Activated B cell treated with CpG ODN at 0.5 μM for 24 hours (primary cell): Measurements from ENCODE around the gene DMC1. TPM values are rescaled to one million over a fixed set of nuclear protein-coding genes. Genes with fewer than 3 reads are reported as not detected.
A peak's percentile ranks its signal among the peaks of the same experiment; 100 is the strongest.

Experiments
- ATAC-seq: fragments of 200-7000 bp; cut with Tn5 transposase; one replicate; pipeline ENCODE4 v1.10.0; 2021; ENCODE audit warnings: low read depth, mild to moderate bottlenecking, moderate library complexity
- CTCF ChIA-PET: fragments of 350-600 bp; sonication (Branson Sonifier 250); formaldehyde crosslinking; loops from one replicate; lab custom pipeline; 2021; ENCODE audit warnings: antibody characterized with exemption; lab: Charles Lee
- POLR2A ChIA-PET: fragments of 350-600 bp; sonication (Branson Sonifier 250); formaldehyde crosslinking; loops from one replicate; lab custom pipeline; 2021; ENCODE audit warnings: antibody characterized with exemption; lab: Charles Lee
- DNase-seq: peaks from one replicate; pipeline ENCODE4 v3.0.0; 2022
- H3K27ac Mint-ChIP-seq: one replicate; pipeline ENCODE4 v1.8.0; 2020; ENCODE audit warnings: mixed read lengths
- H3K27me3 Mint-ChIP-seq: one replicate; pipeline ENCODE4 v1.8.0; 2021; ENCODE audit warnings: mixed read lengths
- H3K36me3 Mint-ChIP-seq: one replicate; pipeline ENCODE4 v1.8.0; 2021; ENCODE audit warnings: low read depth, mixed read lengths
- H3K4me1 Mint-ChIP-seq: one replicate; pipeline ENCODE4 v1.8.0; 2021; ENCODE audit warnings: mixed read lengths
- H3K4me3 Mint-ChIP-seq: one replicate; pipeline ENCODE4 v1.8.0; 2020; ENCODE audit warnings: mild to moderate bottlenecking, mixed read lengths
- H3K9me3 Mint-ChIP-seq: one replicate; pipeline ENCODE4 v1.8.0; 2020; ENCODE audit warnings: mixed read lengths
- CTCF ChIP-seq: fragments of 200-600 bp; IDR thresholded peaks from one replicate; pipeline ENCODE4 v1.8.0; 2022; ENCODE audit warnings: antibody characterized with exemption, mild to moderate bottlenecking
- intact Hi-C: fragments of 100-400 bp; cut with micrococcal nuclease; formaldehyde crosslinking; loops from one replicate; pipeline ENCODE4 v1.15.1; 2024
- total RNA-seq: library from RNA; stranded (reverse); gene quantifications from 2 replicates; pipeline ENCODE4 v1.2.3, GENCODE V29; 2022

DMC1 gene
- total RNA-seq, 1 donor from 2014 or later, result 0.91 TPM

- peaks cover 92% of the 10 kb centered on the region for H3K36me3 Mint-ChIP-seq
- POLR2A ChIA-PET, result interaction anchor here (2.1 kb wide), 1 partner anchor 9 kb away, joined by 6 read pairs; no protein-coding TSS in a partner anchor
- DNase-seq (no peak), ATAC-seq (no peak)
- H3K27me3 Mint-ChIP-seq, result no peaks in the 10 kb centered on the region
- CTCF ChIA-PET, result no interaction called here
- no peak overlapping the region for H3K4me3 Mint-ChIP-seq
- H3K9me3 Mint-ChIP-seq, result no peaks in the 10 kb centered on the region
- H3K27ac Mint-ChIP-seq, result no peak overlapping the region
- TF ChIP-seq CTCF, result no peak
- peaks cover 5% of the 10 kb centered on the region for H3K4me1 Mint-ChIP-seq
- intact Hi-C loops, result no loop called here
Observed at GRCh38 chr22:38489142-38489541, 80.8 kb downstream of the DMC1 start.

GRCh38 chr22:38487946-38488345, 82.0 kb downstream of the DMC1 start:
- Mint-ChIP-seq H3K36me3 (peaks cover 92% of the 10 kb centered on the region), H3K27ac (peak overlapping the region; percentile 20), H3K4me3 (no peak overlapping the region), H3K9me3 (no peaks in the 10 kb centered on the region), H3K27me3 (no peaks in the 10 kb centered on the region), H3K4me1 (peaks cover 5% of the 10 kb centered on the region)
- ChIA-PET CTCF (interaction anchor here (0.6 kb wide), 1 partner anchor 9 kb away, joined by 3 read pairs; no protein-coding TSS in a partner anchor), POLR2A (interaction anchor here (1.0 kb wide), 1 partner anchor 13 kb away, joined by 5 read pairs; no protein-coding TSS in a partner anchor)
- DNase-seq, result no peak
- no peak for ATAC-seq
- TF ChIP-seq CTCF, result no peak
- intact Hi-C loops, result no loop called here

- intact Hi-C loops, result no loop called here
- CTCF ChIA-PET, result no interaction called here
- no peaks in the 10 kb centered on the region for H3K9me3 Mint-ChIP-seq
- POLR2A ChIA-PET, result interaction anchor here (0.7 to 1.0 kb wide), 3 partner anchors 12 to 271 kb away, joined by 3 to 6 read pairs (median 3); no protein-coding TSS in a partner anchor
- DNase-seq, result no peak
- H3K4me1 Mint-ChIP-seq, result peaks cover 5% of the 10 kb centered on the region
- H3K4me3 Mint-ChIP-seq, result no peak overlapping the region
- H3K36me3 Mint-ChIP-seq, result peaks cover 93% of the 10 kb centered on the region
- no peak for TF ChIP-seq CTCF
- no peak for ATAC-seq
- no peak overlapping the region for H3K27ac Mint-ChIP-seq
- no peaks in the 10 kb centered on the region for H3K27me3 Mint-ChIP-seq
Observed at GRCh38 chr22:38485783-38486182, 84.2 kb downstream of the DMC1 start.

- DNase-seq (no peak), ATAC-seq (no peak)
- ChIA-PET POLR2A (interaction anchor here (0.8 to 1.1 kb wide), 2 partner anchors 18 to 387 kb away, joined by 3 to 5 read pairs; no protein-coding TSS in a partner anchor), CTCF (no interaction called here)
- Mint-ChIP-seq H3K4me3 (no peak overlapping the region), H3K27ac (no peak overlapping the region), H3K27me3 (no peaks in the 10 kb centered on the region), H3K9me3 (no peaks in the 10 kb centered on the region), H3K36me3 (peaks cover 80% of the 10 kb centered on the region), H3K4me1 (no peaks in the 10 kb centered on the region)
- no peak for TF ChIP-seq CTCF
- intact Hi-C loops, result no loop called here
Observed at GRCh38 chr22:38484244-38484643, 85.7 kb downstream of the DMC1 start.

GRCh38 chr22:38482662-38483308, 87.2 kb downstream of the DMC1 start:
- no peak overlapping the region for H3K4me3 Mint-ChIP-seq
- peaks cover 69% of the 10 kb centered on the region for H3K36me3 Mint-ChIP-seq
- no peak for TF ChIP-seq CTCF
- no peaks in the 10 kb centered on the region for H3K4me1 Mint-ChIP-seq
- intact Hi-C loops, result no loop called here
- no peaks in the 10 kb centered on the region for H3K27me3 Mint-ChIP-seq
- ChIA-PET CTCF (no interaction called here), POLR2A (interaction anchor here (0.6 kb wide), 1 partner anchor 24 kb away, joined by 3 read pairs; no protein-coding TSS in a partner anchor)
- H3K9me3 Mint-ChIP-seq, result no peaks in the 10 kb centered on the region
- H3K27ac Mint-ChIP-seq, result no peak overlapping the region
- DNase-seq (no peak), ATAC-seq (no peak)
